HL-60 (cell line): ENCODE measurements around the gene KIRREL1.

Source experiments
- DNase-seq, 2 experiments: peaks; one replicate each; pipeline ENCODE4 v3.0.0-alpha.2; 2010 to 2020; ENCODE audit warnings: low read depth in 1 of 2, low spot score in 1 of 2
- H3K27ac ChIP-seq: fragments of 250-450 bp; sonication (Bioruptor Pico); replicated peaks from 2 replicates; pipeline ENCODE4 v1.5.1; 2020; ENCODE audit warnings: mild to moderate bottlenecking, moderate library complexity
- H3K27me3 ChIP-seq: fragments of 250-450 bp; sonication (Bioruptor Pico); 2 replicates; pipeline ENCODE4 v1.5.1; 2021; ENCODE audit warnings: mild to moderate bottlenecking, moderate library complexity; ENCODE audit not compliant: insufficient read depth, poor library complexity, severe bottlenecking
- H3K4me3 ChIP-seq: replicated peaks from 2 replicates; pipeline ENCODE4 v1.5.1; 2011; ENCODE audit warnings: mild to moderate bottlenecking, control low read depth, low read length; ENCODE audit not compliant: insufficient read depth
- GABPA ChIP-seq: IDR thresholded peaks from 2 replicates; pipeline ENCODE4 v1.6.1; 2012; ENCODE audit warnings: low read depth
- POLR2AphosphoS5 ChIP-seq: IDR thresholded peaks from 2 replicates; pipeline ENCODE4 v1.6.1; 2012; ENCODE audit warnings: low read depth
- SPI1 ChIP-seq: IDR thresholded peaks from 2 replicates; pipeline ENCODE4 v1.6.1; 2012; ENCODE audit warnings: low read depth, mild to moderate bottlenecking, borderline replicate concordance
- TF ChIP-seq, protein P1 (sequence below): IDR thresholded peaks from 2 replicates; pipeline ENCODE4 v1.6.1; 2012; ENCODE audit warnings: low read depth; ENCODE audit not compliant: insufficient replicate concordance
- TF ChIP-seq, protein P2 (sequence below): IDR thresholded peaks from one replicate; pipeline ENCODE4 v1.5.1; 2011; ENCODE audit warnings: low read length, control low read depth, inconsistent platforms; ENCODE audit not compliant: insufficient read depth

KIRREL1 gene

DNA sequence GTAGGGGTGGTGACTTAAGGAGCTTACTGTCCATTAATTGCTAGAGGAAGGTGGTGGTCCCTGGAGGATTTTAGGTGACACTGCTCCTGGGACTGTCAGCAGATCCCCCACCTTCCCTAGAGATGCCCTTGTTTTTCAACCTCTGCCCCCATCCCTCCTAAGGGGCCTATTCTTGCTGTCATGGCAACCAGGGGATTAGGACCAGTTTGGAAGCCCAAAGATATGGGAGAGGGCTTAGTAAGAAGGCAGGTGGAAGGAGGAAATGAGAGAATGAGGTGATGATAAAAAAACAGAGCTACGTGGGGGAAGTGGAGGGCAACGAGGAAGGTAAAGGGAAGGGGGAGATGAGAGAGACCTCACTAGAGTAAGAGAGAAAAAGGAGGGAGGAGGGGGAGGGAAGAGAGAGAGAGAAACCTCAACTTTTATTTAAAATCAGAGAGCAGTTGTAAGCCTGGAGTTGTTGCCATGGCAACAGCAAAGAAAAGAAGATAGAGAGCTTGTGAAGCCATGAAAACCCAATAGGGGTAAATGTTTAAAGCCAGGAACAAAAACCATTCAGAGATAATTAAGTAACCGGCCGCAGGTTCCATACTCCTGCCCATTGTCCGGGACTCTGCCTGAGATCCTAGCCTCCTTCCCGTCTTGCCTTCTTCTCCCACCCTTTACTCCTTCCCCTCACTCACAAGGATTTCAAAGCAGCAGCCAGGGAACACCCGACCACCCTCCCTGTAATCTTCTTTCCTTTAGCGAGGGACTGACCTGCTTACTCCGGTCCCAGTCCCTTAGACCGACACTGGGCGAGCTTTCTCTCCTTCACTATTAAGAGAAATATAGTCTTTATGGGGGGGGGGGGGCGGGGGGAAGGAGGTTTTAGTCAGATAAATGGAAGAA is 20.6 kb downstream of the KIRREL1 start:
- no peaks in the 10 kb centered on the region for H3K27me3 ChIP-seq
- TF ChIP-seq, protein P1, sequence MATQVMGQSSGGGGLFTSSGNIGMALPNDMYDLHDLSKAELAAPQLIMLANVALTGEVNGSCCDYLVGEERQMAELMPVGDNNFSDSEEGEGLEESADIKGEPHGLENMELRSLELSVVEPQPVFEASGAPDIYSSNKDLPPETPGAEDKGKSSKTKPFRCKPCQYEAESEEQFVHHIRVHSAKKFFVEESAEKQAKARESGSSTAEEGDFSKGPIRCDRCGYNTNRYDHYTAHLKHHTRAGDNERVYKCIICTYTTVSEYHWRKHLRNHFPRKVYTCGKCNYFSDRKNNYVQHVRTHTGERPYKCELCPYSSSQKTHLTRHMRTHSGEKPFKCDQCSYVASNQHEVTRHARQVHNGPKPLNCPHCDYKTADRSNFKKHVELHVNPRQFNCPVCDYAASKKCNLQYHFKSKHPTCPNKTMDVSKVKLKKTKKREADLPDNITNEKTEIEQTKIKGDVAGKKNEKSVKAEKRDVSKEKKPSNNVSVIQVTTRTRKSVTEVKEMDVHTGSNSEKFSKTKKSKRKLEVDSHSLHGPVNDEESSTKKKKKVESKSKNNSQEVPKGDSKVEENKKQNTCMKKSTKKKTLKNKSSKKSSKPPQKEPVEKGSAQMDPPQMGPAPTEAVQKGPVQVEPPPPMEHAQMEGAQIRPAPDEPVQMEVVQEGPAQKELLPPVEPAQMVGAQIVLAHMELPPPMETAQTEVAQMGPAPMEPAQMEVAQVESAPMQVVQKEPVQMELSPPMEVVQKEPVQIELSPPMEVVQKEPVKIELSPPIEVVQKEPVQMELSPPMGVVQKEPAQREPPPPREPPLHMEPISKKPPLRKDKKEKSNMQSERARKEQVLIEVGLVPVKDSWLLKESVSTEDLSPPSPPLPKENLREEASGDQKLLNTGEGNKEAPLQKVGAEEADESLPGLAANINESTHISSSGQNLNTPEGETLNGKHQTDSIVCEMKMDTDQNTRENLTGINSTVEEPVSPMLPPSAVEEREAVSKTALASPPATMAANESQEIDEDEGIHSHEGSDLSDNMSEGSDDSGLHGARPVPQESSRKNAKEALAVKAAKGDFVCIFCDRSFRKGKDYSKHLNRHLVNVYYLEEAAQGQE: no peak
- TF ChIP-seq GABPA: no peak
- no peak for DNase-seq
- no peak overlapping the region for H3K4me3 ChIP-seq
- H3K27ac ChIP-seq: no peak overlapping the region

DNA sequence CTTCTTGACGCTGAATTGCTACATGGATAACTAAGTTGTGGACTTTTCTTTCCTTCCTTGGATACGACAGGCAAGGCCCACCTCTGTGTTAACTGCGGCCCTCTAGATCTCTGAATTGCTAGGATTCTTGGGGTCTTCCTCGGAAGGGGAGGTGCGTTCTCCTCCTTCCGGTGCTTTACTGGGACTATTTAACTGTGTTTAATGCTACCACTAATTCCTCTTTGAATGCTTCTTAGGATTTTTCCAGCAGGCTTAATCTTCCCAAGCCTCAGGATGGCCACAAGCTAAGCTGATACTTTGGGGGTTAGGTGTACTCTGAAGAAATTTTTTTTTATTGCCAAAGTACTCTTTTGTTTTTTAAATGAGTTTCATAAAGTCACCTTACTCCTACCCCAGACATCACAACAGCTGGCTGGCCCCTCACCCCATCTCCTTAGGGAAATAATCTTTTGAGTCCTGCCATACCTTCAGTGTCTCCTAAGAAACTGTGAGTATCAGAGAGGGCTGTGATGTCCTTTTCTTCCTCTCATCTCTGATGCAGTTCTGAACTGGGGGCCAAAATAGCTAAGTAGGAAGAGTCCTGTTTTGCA is 21.4 kb downstream of the KIRREL1 start:
- no peak for TF ChIP-seq POLR2AphosphoS5
- TF ChIP-seq GABPA: no peak
- TF ChIP-seq SPI1: no peak
- TF ChIP-seq, protein P1: no peak
- TF ChIP-seq, protein P2, sequence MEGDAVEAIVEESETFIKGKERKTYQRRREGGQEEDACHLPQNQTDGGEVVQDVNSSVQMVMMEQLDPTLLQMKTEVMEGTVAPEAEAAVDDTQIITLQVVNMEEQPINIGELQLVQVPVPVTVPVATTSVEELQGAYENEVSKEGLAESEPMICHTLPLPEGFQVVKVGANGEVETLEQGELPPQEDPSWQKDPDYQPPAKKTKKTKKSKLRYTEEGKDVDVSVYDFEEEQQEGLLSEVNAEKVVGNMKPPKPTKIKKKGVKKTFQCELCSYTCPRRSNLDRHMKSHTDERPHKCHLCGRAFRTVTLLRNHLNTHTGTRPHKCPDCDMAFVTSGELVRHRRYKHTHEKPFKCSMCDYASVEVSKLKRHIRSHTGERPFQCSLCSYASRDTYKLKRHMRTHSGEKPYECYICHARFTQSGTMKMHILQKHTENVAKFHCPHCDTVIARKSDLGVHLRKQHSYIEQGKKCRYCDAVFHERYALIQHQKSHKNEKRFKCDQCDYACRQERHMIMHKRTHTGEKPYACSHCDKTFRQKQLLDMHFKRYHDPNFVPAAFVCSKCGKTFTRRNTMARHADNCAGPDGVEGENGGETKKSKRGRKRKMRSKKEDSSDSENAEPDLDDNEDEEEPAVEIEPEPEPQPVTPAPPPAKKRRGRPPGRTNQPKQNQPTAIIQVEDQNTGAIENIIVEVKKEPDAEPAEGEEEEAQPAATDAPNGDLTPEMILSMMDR: no peak
- H3K27ac ChIP-seq: no peak overlapping the region
- no peak overlapping the region for H3K4me3 ChIP-seq
- no peak for DNase-seq
- no peaks in the 10 kb centered on the region for H3K27me3 ChIP-seq

DNA sequence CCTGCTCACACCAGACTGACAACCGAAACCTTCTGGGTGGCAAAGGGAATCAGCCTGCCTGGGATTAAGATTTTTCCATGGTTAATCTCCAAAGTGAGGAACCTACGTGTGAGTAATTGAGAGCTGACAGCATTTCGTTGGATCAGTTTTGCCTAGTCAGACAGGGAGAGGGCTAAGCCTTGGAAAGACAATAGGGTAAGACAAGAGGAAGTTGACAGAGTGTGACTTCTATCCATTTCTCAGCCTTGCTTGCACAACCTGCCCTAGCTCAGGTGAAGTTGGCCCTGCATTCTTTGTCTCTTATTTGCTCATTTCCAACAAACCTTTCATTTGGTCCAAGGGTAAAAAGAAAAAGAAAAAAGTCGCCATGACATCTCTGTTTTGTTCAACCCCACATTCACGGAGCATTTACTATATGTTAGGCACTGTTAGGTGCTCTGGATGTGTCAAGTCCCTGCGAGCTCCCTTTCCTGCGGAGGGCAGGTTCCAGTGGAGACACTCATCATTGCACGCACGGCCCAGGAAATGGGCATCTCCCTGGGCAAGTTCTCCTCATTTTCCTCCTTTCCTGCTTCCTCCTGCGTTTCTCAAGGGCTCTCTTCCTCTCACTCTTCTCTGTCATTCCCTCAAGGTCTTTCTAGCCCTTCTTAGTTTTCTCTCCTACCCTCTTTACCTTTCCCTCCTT is 23.3 kb downstream of the KIRREL1 start:
- no peak for DNase-seq
- H3K27me3 ChIP-seq: no peaks in the 10 kb centered on the region
- H3K4me3 ChIP-seq: no peak overlapping the region
- TF ChIP-seq, protein P2: no peak
- TF ChIP-seq GABPA: no peak
- no peak for TF ChIP-seq POLR2AphosphoS5
- TF ChIP-seq, protein P1: no peak
- no peak for TF ChIP-seq SPI1
- H3K27ac ChIP-seq: no peak overlapping the region
